ENCODE measurements around the gene KCNF1.

KCNF1 gene

GRCh38 chr2:10919771-10920621 lies 8.3 kb downstream of the KCNF1 start:
- DNase-seq (ENCODE audit: low spot score), result no peak

- DNase-seq (ENCODE audit: low spot score), result no peak
These were observed 9.1 kb downstream of the KCNF1 start for GRCh38 chr2:10920764-10921388.

GRCh38 chr2:10921525-10921924 lies 9.8 kb downstream of the KCNF1 start:
- no peak for DNase-seq (ENCODE audit: low spot score)

- no peak for DNase-seq (ENCODE audit: low spot score)
These were observed 10.7 kb downstream of the KCNF1 start for GRCh38 chr2:10922307-10923007.

GRCh38 chr2:10923008-10923375 lies 11.3 kb downstream of the KCNF1 start:
- DNase-seq (ENCODE audit: low spot score), result no peak

- DNase-seq (ENCODE audit: low spot score), result no peak
These were observed 12.2 kb downstream of the KCNF1 start for GRCh38 chr2:10923965-10924364.

- no peak for DNase-seq (ENCODE audit: low spot score)
These were observed 12.7 kb downstream of the KCNF1 start for GRCh38 chr2:10924441-10924840.

GRCh38 chr2:10924859-10925258 lies 13.1 kb downstream of the KCNF1 start:
- DNase-seq (ENCODE audit: low spot score), result no peak

GRCh38 chr2:10926191-10926820 lies 14.6 kb downstream of the KCNF1 start:
- DNase-seq (ENCODE audit: low spot score), result no peak

GRCh38 chr2:10930721-10931516 lies 19.2 kb downstream of the KCNF1 start:
- no peak for DNase-seq (ENCODE audit: low spot score)

- peak; percentile 52 for DNase-seq (ENCODE audit: low spot score)
These were observed 20.0 kb downstream of the KCNF1 start for GRCh38 chr2:10931710-10932255.

- DNase-seq (ENCODE audit: low spot score), result no peak
These were observed 20.8 kb downstream of the KCNF1 start for GRCh38 chr2:10932345-10933151.

GRCh38 chr2:10933700-10934225 lies 22.0 kb downstream of the KCNF1 start:
- DNase-seq (ENCODE audit: low spot score), result no peak

- DNase-seq (ENCODE audit: low spot score), result no peak
These were observed 22.7 kb downstream of the KCNF1 start for GRCh38 chr2:10934308-10934978.

GRCh38 chr2:10934979-10935350 lies 23.2 kb downstream of the KCNF1 start:
- DNase-seq (ENCODE audit: low spot score), result peak; percentile 38

GRCh38 chr2:10935366-10935918 lies 23.7 kb downstream of the KCNF1 start:
- DNase-seq (ENCODE audit: low spot score), result no peak

- DNase-seq (ENCODE audit: low spot score), result peak; percentile 72
These were observed 24.5 kb downstream of the KCNF1 start for GRCh38 chr2:10935953-10936942.

- no peak for DNase-seq (ENCODE audit: low spot score)
These were observed 27.3 kb downstream of the KCNF1 start for GRCh38 chr2:10939058-10939457.
